K562 (cell line): ENCODE measurements around the gene TFPI. TPM values are rescaled to one million over a fixed set of nuclear protein-coding genes. Genes with fewer than 3 reads are reported as not detected.

ENCODE experiments used
- ATAC-seq: fragments of 200-7000 bp; cut with Tn5 transposase; 3 replicates; pipeline ENCODE4 v1.9.1; 2020; ENCODE audit warnings: moderate library complexity
- BruUV-seq: library from RNA; stranded (reverse); fragments of 400-500 nt; replicated peaks from 2 replicates; lab custom pipeline; 2021; lab: Mats Ljungman, UMichigan
- CTCF ChIA-PET: fragments of 300-600 bp; formaldehyde crosslinking; extraction: SDS; loops from one replicate; lab custom pipeline; 2021; ENCODE audit warnings: low intra/inter-chr PET ratio; lab: Yijun Ruan, JAX
- POLR2A ChIA-PET: fragments of 300-600, 350-650 bp; sonication (Branson Sonifier 250); formaldehyde crosslinking; extraction: SDS; loops from one replicate; lab custom pipeline; 2021; ENCODE audit warnings: antibody characterized with exemption, inconsistent platforms; lab: Yijun Ruan, JAX
- DNase-seq, 4 experiments: peaks; one replicate each; pipeline versions ENCODE4 v3.0.0 to v3.0.0-alpha.2; 2011 to 2018; ENCODE audit warnings: low spot score in 3 of 4, mixed read lengths in 3 of 4; ENCODE audit errors: extremely low read depth in 1 of 4
- FAIRE-seq: peaks from 2 replicates; lab custom pipeline; 2011; peaks lifted over from hg19 to GRCh38; lab: Jason Lieb, UNC
- H2AFZ ChIP-seq: 2 replicates; pipeline ENCODE4 v1.6.0; 2011; ENCODE audit warnings: low read depth, low read length, control low read depth, inconsistent platforms
- H3K27ac ChIP-seq: fragments of 200-600 bp; 3 replicates; pipeline ENCODE4 v1.8.0; 2011; ENCODE audit warnings: low read depth, mild to moderate bottlenecking, control low read depth, inconsistent platforms, low read length, moderate library complexity, mixed read lengths; ENCODE audit errors: extremely low read depth
- H3K27me3 ChIP-seq, 2 experiments: fragments of 300-600 bp in 1 of 2; 2 replicates in 1 of 2; 3 replicates in 1 of 2; pipeline versions ENCODE4 v1.6.0 to v1.8.0; 2011; ENCODE audit warnings: inconsistent platforms in 2 of 2, low read length in 2 of 2, mild to moderate bottlenecking in 1 of 2, mixed read lengths in 1 of 2, moderate library complexity in 1 of 2; ENCODE audit not compliant: control insufficient read depth in 2 of 2, insufficient read depth in 2 of 2
- H3K36me3 ChIP-seq: fragments of 300-600 bp; 3 replicates; pipeline ENCODE4 v1.8.0; 2011; ENCODE audit warnings: mild to moderate bottlenecking, low read length, inconsistent platforms; ENCODE audit not compliant: control insufficient read depth, insufficient read depth
- H3K4me1 ChIP-seq, 2 experiments: fragments of 200-600 bp in 1 of 2; replicated peaks in 1 of 2; 2 replicates in 1 of 2; 3 replicates in 1 of 2; pipeline versions ENCODE4 v1.5.1 to v1.8.0; 2011; ENCODE audit warnings: inconsistent platforms in 2 of 2, low read length in 2 of 2, mild to moderate bottlenecking in 1 of 2, mixed read lengths in 1 of 2, moderate library complexity in 1 of 2; ENCODE audit not compliant: control insufficient read depth in 2 of 2, insufficient read depth in 2 of 2
- H3K4me2 ChIP-seq: 2 replicates; pipeline ENCODE4 v1.6.1; 2011; ENCODE audit warnings: low read length, control low read depth, inconsistent platforms, mixed read lengths; ENCODE audit not compliant: insufficient read depth
- H3K4me3 ChIP-seq: fragments of 200-600 bp; sonication (generic), shearing (Covaris generic); 2 replicates; pipeline ENCODE4 v1.5.1; 2016; ENCODE audit warnings: control low read depth, inconsistent platforms
- H3K79me2 ChIP-seq: fragments of 200-600 bp; 3 replicates; pipeline ENCODE4 v1.8.0; 2011; ENCODE audit warnings: low read length, inconsistent platforms; ENCODE audit not compliant: control insufficient read depth, insufficient read depth
- H3K9ac ChIP-seq, 2 experiments: 2 replicates each; pipeline versions ENCODE4 v1.6.0 to v1.6.1; 2011; ENCODE audit warnings: low read depth in 2 of 2, low read length in 2 of 2, control low read depth in 1 of 2, inconsistent platforms in 1 of 2, mild to moderate bottlenecking in 1 of 2, mixed read lengths in 1 of 2; ENCODE audit not compliant: insufficient read depth in 1 of 2
- H3K9me1 ChIP-seq: one replicate; pipeline ENCODE4 v1.6.0; 2011; ENCODE audit warnings: inconsistent platforms, mild to moderate bottlenecking, low read length, moderate library complexity; ENCODE audit not compliant: control insufficient read depth, insufficient read depth
- H3K9me3 ChIP-seq: replicated peaks from 2 replicates; pipeline ENCODE4 v1.5.1; 2011; ENCODE audit warnings: low read depth, low read length, inconsistent platforms; ENCODE audit not compliant: control insufficient read depth, insufficient read depth
- H4K20me1 ChIP-seq: replicated peaks from 2 replicates; pipeline ENCODE4 v1.6.1; 2011; ENCODE audit warnings: low read length, inconsistent platforms, mixed read lengths; ENCODE audit not compliant: control insufficient read depth, insufficient read depth
- ETV5 ChIP-seq: sonication (generic); formaldehyde crosslinking; IDR thresholded peaks from 2 replicates; pipeline ENCODE4 v1.4.0; 2020; ENCODE audit warnings: low read depth, mild to moderate bottlenecking, missing genetic modification reagents
- GATA2 ChIP-seq: sonication (generic); formaldehyde crosslinking; IDR thresholded peaks from 2 replicates; pipeline ENCODE4 v1.4.0; 2020; ENCODE audit warnings: mild to moderate bottlenecking, missing genetic modification reagents
- GATAD2A ChIP-seq: fragments of 450-650 bp; IDR thresholded peaks from 2 replicates; pipeline ENCODE4 v1.6.1; 2017
- JUND ChIP-seq, 2 experiments: IDR thresholded peaks; 2 replicates in 1 of 2; 3 replicates in 1 of 2; pipeline ENCODE4 v1.6.1; 2011; ENCODE audit warnings: borderline replicate concordance in 2 of 2, low read depth in 2 of 2, low read length in 2 of 2, improper control_type of control experiment in 1 of 2, missing biosample characterization in 1 of 2, missing genetic modification characterization in 1 of 2, missing genetic modification reagents in 1 of 2
- KLF6 ChIP-seq: fragments of 250-450 bp; sonication (Bioruptor Pico); IDR thresholded peaks from 2 replicates; pipeline ENCODE4 v1.4.0; 2020; ENCODE audit warnings: mild to moderate bottlenecking, moderate library complexity, borderline replicate concordance
- NR3C1 ChIP-seq: sonication (generic); formaldehyde crosslinking; IDR thresholded peaks from 2 replicates; pipeline ENCODE4 v1.8.1; 2022; ENCODE audit warnings: missing genetic modification reagents
- SNIP1 ChIP-seq: fragments of 450-650 bp; IDR thresholded peaks from 2 replicates; pipeline ENCODE4 v1.7.1; 2017; ENCODE audit warnings: low read depth, mild to moderate bottlenecking
- ZNF444 ChIP-seq: fragments of 250-450 bp; sonication (Bioruptor Pico); IDR thresholded peaks from 2 replicates; pipeline ENCODE4 v1.4.0; 2020; ENCODE audit warnings: mild to moderate bottlenecking, moderate library complexity
- ZNF583 ChIP-seq: fragments of 250-450 bp; sonication (Bioruptor Pico); IDR thresholded peaks from 2 replicates; pipeline ENCODE4 v1.4.0; 2020
- ZNF699 ChIP-seq: fragments of 250-450 bp; sonication (Bioruptor Pico); IDR thresholded peaks from 2 replicates; pipeline ENCODE4 v1.8.0; 2021; ENCODE audit warnings: mild to moderate bottlenecking, moderate library complexity; ENCODE audit not compliant: insufficient replicate concordance
- ZNF764 ChIP-seq: fragments of 250-450 bp; sonication (Bioruptor Pico); IDR thresholded peaks from 2 replicates; pipeline ENCODE4 v1.4.0; 2020; ENCODE audit warnings: low read depth, mild to moderate bottlenecking, moderate library complexity
- in situ Hi-C: fragments of 300-500 bp; cut with MboI; formaldehyde crosslinking; loops from 4 replicates; pipeline ENCODE4 v1.15.0; 2018; ENCODE audit warnings: inconsistent platforms, mixed read lengths
- intact Hi-C: fragments of 100-400 bp; cut with micrococcal nuclease; formaldehyde crosslinking; loops from 2 replicates; pipeline ENCODE4 v1.14.2; 2022
- polyA plus RNA-seq, 8 experiments: library from polyadenylated mRNA; depleted of rRNA in 4 of 8; stranded (reverse) in 5 of 8; unstranded in 3 of 8; fragments of >200 nt; fragmentation: Nextera tagmentation in 2 of 8; fragmentation: Illumina TruSeq in 1 of 8; extraction: Ambion mirVana in 2 of 8; extraction: Trizol in 1 of 8; gene quantifications; 2 replicates each; pipeline versions ENCODE4 v1.2.1 to v1.2.3, GENCODE V29; 2011 to 2014; ENCODE audit warnings: inconsistent platforms in 1 of 8, missing spikeins in 1 of 8
- total RNA-seq, 7 experiments: library from RNA; depleted of rRNA in 6 of 7; stranded (reverse); fragments of >200 nt in 6 of 7; fragmentation: Illumina TruSeq in 2 of 7; extraction: Trizol in 2 of 7; gene quantifications; 2 replicates each; pipeline versions ENCODE4 v1.2.1 to v1.2.3, GENCODE V29; 2011 to 2021; ENCODE audit warnings: low replicate concordance in 1 of 7
- TF ChIP-seq, protein P1 (sequence below): sonication (generic); formaldehyde crosslinking; IDR thresholded peaks from 2 replicates; pipeline ENCODE4 v1.8.1; 2022; ENCODE audit warnings: missing genetic modification reagents
- TF ChIP-seq, protein P2 (sequence below), 2 experiments: fragments of 450-650 bp; IDR thresholded peaks; 2 replicates each; pipeline ENCODE4 v1.6.1; 2018; ENCODE audit warnings: mild to moderate bottlenecking in 2 of 2, low read depth in 1 of 2; ENCODE audit not compliant: partially characterized antibody in 2 of 2
- TF ChIP-seq, protein P3 (sequence below), 2 experiments: fragments of 150-350 bp in 1 of 2; IDR thresholded peaks; 2 replicates each; pipeline ENCODE4 v1.6.1; 2012 to 2016; ENCODE audit warnings: low read depth in 2 of 2, low read length in 2 of 2, mild to moderate bottlenecking in 1 of 2, moderate library complexity in 1 of 2

Gene TFPI
- total and polyA plus RNA-seq, 9 of the 15 experiments (the other 6 are each of a cell fraction or from before 2014, with no cell fraction given) = 53.5 to 219 (median 100) TPM

DNA sequence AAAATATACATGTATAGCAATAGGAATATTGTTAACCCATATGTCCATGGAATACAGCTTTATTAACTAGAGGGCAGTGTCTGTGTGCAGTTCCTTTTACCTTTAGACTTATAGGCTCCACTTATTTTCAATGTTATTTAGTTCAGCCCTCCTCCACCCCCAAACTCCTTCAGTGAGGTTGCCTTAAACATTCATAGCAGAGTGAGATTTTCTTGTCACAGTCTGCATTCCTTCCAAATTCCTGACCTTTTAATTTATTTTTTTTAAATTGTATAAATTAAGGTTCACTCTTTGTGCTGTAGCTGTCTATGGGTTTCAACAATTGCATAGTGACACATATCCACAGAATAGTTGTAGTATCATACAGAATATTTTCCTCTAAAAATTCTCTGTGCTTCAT is 30.9 kb downstream of the TFPI start:
- H4K20me1 ChIP-seq = no peaks in the 10 kb centered on the region
- no peak overlapping the region for H2AFZ ChIP-seq
- H3K79me2 ChIP-seq = no peaks in the 10 kb centered on the region
- no peaks in the 10 kb centered on the region for H3K27me3 ChIP-seq
- no peaks in the 10 kb centered on the region for H3K9me1 ChIP-seq
- H3K9me3 ChIP-seq = peaks cover 19% of the 10 kb centered on the region
- FAIRE-seq (no peak), DNase-seq (no peak), ATAC-seq (no peak)
- no peaks in the 10 kb centered on the region for H3K4me1 ChIP-seq
- peaks cover 26% of the 10 kb centered on the region for H3K36me3 ChIP-seq
- ChIA-PET POLR2A (no interaction called here), CTCF (no interaction called here)
- no peak overlapping the region for H3K4me2 ChIP-seq
- intact Hi-C loops = no loop called here
- no peak overlapping the region for H3K4me3 ChIP-seq
- H3K27ac ChIP-seq = no peak overlapping the region
- no peak overlapping the region for H3K9ac ChIP-seq
- in situ Hi-C loops = loop anchor here (25.0 kb wide), 1 partner anchor 1889 kb away; no protein-coding TSS in a partner anchor
- BruUV-seq = no TSS peak
- TF ChIP-seq SNIP1 (no peak), ZNF583 (no peak), KLF6 (CRISPR knock-in tag) (no peak), ETV5 (CRISPR knock-in tag) (no peak), GATAD2A (no peak), ZNF764 (no peak), GATA2 (no peak), JUND (IDR thresholded peaks at IDR 0.05; ENCODE audit: borderline replicate concordance, low read depth, low read length) (no peak), JUND (tag; IDR thresholded peaks at IDR 0.05; ENCODE audit: borderline replicate concordance, low read depth, low read length) (no peak), NR3C1 (CRISPR knock-in tag) (no peak), ZNF444 (CRISPR knock-in tag) (no peak), ZNF699 (no peak)
- TF ChIP-seq, protein P1, sequence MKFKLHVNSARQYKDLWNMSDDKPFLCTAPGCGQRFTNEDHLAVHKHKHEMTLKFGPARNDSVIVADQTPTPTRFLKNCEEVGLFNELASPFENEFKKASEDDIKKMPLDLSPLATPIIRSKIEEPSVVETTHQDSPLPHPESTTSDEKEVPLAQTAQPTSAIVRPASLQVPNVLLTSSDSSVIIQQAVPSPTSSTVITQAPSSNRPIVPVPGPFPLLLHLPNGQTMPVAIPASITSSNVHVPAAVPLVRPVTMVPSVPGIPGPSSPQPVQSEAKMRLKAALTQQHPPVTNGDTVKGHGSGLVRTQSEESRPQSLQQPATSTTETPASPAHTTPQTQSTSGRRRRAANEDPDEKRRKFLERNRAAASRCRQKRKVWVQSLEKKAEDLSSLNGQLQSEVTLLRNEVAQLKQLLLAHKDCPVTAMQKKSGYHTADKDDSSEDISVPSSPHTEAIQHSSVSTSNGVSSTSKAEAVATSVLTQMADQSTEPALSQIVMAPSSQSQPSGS = no peak
- TF ChIP-seq, protein P2, sequence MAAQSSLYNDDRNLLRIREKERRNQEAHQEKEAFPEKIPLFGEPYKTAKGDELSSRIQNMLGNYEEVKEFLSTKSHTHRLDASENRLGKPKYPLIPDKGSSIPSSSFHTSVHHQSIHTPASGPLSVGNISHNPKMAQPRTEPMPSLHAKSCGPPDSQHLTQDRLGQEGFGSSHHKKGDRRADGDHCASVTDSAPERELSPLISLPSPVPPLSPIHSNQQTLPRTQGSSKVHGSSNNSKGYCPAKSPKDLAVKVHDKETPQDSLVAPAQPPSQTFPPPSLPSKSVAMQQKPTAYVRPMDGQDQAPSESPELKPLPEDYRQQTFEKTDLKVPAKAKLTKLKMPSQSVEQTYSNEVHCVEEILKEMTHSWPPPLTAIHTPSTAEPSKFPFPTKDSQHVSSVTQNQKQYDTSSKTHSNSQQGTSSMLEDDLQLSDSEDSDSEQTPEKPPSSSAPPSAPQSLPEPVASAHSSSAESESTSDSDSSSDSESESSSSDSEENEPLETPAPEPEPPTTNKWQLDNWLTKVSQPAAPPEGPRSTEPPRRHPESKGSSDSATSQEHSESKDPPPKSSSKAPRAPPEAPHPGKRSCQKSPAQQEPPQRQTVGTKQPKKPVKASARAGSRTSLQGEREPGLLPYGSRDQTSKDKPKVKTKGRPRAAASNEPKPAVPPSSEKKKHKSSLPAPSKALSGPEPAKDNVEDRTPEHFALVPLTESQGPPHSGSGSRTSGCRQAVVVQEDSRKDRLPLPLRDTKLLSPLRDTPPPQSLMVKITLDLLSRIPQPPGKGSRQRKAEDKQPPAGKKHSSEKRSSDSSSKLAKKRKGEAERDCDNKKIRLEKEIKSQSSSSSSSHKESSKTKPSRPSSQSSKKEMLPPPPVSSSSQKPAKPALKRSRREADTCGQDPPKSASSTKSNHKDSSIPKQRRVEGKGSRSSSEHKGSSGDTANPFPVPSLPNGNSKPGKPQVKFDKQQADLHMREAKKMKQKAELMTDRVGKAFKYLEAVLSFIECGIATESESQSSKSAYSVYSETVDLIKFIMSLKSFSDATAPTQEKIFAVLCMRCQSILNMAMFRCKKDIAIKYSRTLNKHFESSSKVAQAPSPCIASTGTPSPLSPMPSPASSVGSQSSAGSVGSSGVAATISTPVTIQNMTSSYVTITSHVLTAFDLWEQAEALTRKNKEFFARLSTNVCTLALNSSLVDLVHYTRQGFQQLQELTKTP (IDR thresholded peaks at IDR 0.05; ENCODE audit: low read depth in 1 of 2, partially characterized antibody in 2 of 2) = no peak
- TF ChIP-seq, protein P3, sequence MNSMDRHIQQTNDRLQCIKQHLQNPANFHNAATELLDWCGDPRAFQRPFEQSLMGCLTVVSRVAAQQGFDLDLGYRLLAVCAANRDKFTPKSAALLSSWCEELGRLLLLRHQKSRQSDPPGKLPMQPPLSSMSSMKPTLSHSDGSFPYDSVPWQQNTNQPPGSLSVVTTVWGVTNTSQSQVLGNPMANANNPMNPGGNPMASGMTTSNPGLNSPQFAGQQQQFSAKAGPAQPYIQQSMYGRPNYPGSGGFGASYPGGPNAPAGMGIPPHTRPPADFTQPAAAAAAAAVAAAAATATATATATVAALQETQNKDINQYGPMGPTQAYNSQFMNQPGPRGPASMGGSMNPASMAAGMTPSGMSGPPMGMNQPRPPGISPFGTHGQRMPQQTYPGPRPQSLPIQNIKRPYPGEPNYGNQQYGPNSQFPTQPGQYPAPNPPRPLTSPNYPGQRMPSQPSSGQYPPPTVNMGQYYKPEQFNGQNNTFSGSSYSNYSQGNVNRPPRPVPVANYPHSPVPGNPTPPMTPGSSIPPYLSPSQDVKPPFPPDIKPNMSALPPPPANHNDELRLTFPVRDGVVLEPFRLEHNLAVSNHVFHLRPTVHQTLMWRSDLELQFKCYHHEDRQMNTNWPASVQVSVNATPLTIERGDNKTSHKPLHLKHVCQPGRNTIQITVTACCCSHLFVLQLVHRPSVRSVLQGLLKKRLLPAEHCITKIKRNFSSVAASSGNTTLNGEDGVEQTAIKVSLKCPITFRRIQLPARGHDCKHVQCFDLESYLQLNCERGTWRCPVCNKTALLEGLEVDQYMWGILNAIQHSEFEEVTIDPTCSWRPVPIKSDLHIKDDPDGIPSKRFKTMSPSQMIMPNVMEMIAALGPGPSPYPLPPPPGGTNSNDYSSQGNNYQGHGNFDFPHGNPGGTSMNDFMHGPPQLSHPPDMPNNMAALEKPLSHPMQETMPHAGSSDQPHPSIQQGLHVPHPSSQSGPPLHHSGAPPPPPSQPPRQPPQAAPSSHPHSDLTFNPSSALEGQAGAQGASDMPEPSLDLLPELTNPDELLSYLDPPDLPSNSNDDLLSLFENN (IDR thresholded peaks at IDR 0.05; ENCODE audit: low read depth in 2 of 2, low read length in 2 of 2) = no peak
